Stimulated activated CD4-positive, alpha-beta T cell treated with anti-CD3 and anti-CD28 coated beads, TNF-alpha, amount 100 ng/mL, for 1 hour (primary cell): ENCODE measurements around the gene GSDME.

Experiments used
- DNase-seq, 3 donors: peaks; one replicate each; pipeline ENCODE4 v3.0.0-alpha.2; 2020; ENCODE audit warnings: low read depth in 3 of 3, low spot score in 1 of 3

The GSDME gene

GRCh38 chr7:24706211-24707170 lies 50.8 kb downstream of the GSDME start:
- no peak for DNase-seq

GRCh38 chr7:24705461-24705954 lies 51.8 kb downstream of the GSDME start:
- DNase-seq = no peak

GRCh38 chr7:24704311-24704710 lies 53.0 kb downstream of the GSDME start:
- DNase-seq = no peak

GRCh38 chr7:24703296-24703695 lies 54.0 kb downstream of the GSDME start:
- DNase-seq = no peak

DNA sequence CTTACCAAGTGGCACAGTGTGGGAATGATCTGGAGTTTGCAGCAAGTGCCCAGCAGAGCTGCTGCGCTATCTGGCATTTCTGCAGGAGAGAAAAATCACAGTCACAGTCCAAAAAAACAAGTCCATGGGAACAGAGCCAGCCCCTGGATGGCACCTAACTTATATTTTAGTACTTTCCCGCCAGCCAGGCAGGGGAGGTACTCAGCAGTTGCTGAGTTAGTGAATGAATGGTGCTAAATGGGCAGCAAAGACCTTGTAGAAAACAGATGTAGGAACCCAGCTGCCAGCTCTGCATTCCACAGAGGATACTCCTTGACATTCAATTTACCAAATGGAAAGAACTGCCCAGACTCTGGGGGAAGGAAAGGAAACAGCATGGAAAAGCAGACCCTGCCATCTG lies 54.5 kb downstream of the GSDME start:
- DNase-seq = no peak

- no peak for DNase-seq
These were observed 55.7 kb downstream of the GSDME start for GRCh38 chr7:24701261-24702235.

DNA sequence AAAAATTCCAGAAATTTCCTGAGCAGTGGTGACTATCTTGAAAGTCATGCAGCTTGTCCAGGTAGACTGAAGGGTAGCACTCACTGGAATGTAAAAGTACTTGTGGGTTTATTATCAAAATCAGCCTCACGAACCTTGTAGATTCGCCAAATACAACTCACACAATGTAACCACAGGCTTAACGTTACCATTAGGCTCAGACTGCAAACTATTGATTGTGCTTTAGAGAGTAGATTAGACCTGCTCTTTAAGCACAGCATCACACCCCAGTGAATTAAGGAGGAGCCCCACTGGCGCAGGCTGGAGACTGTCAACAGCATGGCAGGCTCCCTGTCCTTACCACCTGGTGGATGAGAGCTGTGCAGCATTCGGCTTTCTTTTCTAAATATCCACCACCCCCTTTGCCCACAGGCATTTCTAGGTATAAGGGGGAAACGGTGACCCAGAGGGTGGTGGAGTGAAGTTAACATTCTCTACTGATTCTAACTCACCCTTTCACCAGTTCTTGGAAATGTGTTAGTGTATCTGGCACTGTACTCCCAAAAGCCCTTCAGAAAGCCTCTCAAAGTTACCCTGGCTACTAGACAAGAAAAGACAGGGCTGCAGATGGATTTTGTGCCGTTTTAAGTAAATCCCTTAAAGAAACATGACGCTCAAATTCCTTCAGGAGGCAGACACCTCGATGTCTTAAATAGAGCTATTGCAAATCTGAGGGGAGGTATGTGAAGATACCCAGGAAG lies 56.6 kb downstream of the GSDME start:
- DNase-seq = no peak

DNA sequence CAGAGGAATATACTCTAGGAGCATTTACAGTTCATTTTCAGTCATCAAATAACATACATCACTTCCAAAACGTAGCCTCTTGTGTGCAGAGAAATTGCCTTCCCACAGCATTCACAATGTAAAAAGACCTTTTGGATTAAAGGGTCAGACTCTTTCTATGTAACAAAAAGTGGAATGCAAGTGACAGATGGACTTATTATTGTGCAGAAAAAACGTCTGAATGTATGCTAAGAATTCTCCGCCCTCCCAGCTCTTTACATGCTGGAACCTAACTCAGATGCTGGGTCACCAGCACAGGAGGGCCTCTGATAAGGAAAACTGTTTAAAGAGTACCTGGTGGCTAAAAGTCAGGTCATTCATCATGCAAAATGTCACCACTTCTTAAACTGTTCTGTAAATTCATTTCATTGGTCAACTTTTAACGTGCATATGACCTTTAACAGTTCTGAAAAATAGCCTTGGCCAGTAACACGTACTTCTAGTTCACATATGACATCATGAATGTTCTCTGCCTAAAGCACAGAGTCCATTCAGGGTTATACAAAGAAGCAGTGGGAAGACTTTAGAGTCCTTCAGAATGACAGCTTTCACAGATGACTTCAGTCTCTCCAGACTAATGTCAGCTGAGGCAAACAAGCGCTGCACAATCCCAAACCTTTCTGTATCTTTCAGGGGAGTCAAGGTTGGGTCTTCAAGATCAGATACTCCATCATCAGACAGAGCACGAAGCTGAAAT lies 58.6 kb downstream of the GSDME start:
- DNase-seq = no peak

DNA sequence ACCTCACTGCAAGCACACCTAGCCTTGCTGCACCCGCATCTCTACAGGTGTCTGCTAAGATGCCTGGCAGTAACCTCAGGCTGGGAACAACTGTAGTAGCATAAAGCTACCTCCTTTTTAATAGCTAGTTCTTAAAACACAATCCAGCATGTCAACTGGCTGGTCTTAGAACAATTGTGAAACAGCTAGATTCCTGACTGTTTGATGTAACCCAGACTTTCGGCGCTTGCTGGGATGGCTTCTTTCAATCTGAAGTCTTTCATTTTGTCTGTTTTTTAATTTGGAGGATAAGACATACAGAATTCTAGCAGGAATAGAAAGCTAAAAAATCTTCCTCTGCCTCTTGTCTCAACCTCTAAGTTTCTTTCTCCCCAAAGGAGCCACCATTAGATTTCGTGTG lies 59.8 kb downstream of the GSDME start:
- DNase-seq = no peak

DNA sequence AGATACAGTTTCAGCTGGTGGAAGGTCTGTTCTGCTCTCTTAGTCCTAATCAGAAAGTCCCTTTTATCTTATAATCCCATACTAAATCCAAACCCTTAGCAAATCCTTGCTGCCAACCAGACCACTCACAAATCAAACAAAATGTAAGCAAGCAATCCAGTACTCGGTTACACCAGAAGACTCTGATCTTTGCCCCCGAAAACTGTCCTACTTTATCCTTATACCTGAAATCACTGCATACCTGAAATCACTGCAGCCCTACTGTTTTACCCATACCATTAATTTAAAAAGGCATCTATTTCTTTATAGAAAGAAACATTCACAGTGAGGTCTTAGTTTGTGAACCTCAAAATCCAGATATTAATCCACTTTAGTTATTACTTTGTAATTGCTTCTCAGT lies 64.7 kb downstream of the GSDME start:
- no peak for DNase-seq

DNA sequence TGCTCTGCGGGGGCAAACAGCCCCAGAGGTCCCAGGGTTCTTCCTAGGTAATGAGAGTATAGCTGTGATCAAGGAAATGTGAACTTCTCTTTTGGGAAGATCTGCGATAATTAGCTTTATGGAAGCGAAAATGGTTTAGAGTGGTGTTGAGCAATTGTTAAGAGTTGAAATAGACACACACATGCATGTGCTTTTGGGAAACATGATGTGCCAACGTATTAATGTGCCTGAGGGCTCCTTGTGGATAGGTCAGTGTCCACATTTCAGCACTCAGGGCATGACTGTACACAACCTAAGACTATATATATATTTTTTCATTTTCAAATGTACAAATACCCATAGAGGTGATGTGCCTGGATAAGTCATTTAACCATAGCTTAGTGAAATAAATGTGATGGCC lies 67.0 kb downstream of the GSDME start:
- no peak for DNase-seq

GRCh38 chr7:24685708-24686107 lies 71.6 kb downstream of the GSDME start:
- DNase-seq = no peak

GRCh38 chr7:24670782-24671181 lies 86.5 kb downstream of the GSDME start:
- DNase-seq = no peak

- DNase-seq = no peak
These were observed 87.2 kb downstream of the GSDME start for GRCh38 chr7:24669971-24670591.

DNA sequence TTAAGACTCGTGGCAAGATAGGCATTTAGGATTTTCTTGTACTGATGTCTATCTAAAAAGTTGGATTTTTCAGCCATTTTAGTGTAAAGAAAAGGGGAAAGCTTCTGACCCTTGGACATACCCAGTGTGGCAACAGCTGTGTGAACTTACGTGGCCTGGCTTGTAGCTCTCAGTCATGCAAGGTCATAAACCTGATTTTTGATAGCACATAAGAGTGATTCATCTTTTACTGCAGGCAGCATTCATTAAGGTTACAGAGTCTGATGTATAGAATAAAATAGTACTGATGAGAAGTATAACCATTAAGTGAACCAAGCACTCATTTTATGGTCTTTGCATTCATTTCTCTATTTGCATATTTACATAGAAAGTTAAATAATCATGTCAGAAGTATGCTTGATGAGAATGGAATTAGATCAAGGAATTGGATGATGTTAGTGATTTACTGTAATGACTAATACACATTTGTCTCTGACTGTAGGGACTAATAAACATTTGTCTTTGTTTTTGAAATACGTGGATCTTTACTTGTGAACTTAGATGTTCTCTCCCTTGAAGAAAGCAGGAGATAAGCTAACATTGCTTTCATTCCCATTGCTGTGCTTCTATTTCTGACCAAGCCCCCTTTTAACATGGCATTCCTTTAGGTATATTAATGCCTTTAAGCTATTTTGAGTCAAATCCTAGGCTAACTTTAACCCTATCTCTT lies 88.2 kb downstream of the GSDME start:
- no peak for DNase-seq

- peak in 1 of 3 donors; percentile 6 for DNase-seq
These were observed 91.5 kb downstream of the GSDME start for GRCh38 chr7:24665564-24666294.

GRCh38 chr7:24660546-24660945 lies 96.7 kb downstream of the GSDME start:
- DNase-seq = no peak

- no peak for DNase-seq
These were observed 97.8 kb downstream of the GSDME start for GRCh38 chr7:24659505-24659904.
